ENCODE results near the gene ZCCHC9.

DNA sequence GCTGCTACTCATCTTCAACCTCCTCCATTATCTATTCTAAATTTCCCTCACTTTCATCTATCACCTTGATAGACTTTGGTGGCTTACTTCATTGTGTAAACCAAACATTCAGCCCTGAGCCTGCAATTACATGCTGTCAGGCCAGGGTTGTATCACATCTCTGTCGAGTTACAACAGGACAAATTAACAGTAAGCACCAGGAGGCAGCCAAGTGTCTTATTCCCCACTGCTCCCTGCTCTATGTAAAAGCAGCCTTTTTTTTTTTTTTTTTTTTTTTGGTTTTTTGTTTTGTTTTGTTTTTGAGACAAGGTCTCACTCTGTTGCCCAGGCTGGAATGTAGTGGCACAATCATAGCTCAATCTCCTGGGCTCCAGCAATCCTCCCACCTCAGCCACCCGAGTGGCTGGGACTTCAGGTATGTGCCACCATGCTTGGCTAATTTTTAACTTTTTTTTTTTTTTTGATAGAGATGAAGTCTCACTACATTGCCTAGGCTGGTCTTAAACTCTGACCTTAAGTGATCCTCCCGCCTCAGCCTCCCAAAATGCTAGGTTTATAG lies 15.2 kb upstream of the ZCCHC9 start:
- TF ChIP-seq POLR2A (IDR thresholded peaks at IDR 0.05) = no peak
- TF ChIP-seq, protein P1, sequence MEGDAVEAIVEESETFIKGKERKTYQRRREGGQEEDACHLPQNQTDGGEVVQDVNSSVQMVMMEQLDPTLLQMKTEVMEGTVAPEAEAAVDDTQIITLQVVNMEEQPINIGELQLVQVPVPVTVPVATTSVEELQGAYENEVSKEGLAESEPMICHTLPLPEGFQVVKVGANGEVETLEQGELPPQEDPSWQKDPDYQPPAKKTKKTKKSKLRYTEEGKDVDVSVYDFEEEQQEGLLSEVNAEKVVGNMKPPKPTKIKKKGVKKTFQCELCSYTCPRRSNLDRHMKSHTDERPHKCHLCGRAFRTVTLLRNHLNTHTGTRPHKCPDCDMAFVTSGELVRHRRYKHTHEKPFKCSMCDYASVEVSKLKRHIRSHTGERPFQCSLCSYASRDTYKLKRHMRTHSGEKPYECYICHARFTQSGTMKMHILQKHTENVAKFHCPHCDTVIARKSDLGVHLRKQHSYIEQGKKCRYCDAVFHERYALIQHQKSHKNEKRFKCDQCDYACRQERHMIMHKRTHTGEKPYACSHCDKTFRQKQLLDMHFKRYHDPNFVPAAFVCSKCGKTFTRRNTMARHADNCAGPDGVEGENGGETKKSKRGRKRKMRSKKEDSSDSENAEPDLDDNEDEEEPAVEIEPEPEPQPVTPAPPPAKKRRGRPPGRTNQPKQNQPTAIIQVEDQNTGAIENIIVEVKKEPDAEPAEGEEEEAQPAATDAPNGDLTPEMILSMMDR (IDR thresholded peaks at IDR 0.05) = no peak

All from lower leg skin (tissue), 3 donors.